GM12801 (cell line): ENCODE data around the gene IL10RB.

Experiments used
- CTCF ChIP-seq: IDR thresholded peaks from one replicate; pipeline ENCODE4 v1.5.1; 2011; ENCODE audit warnings: control low read depth; ENCODE audit not compliant: insufficient read length; ENCODE audit errors: extremely low read depth

IL10RB gene

GRCh38 chr21:33317145-33317544 is 51.0 kb downstream of the IL10RB start:
- no peak for TF ChIP-seq CTCF

- TF ChIP-seq CTCF: no peak
Measured at GRCh38 chr21:33317786-33318486, 51.8 kb downstream of the IL10RB start.

DNA sequence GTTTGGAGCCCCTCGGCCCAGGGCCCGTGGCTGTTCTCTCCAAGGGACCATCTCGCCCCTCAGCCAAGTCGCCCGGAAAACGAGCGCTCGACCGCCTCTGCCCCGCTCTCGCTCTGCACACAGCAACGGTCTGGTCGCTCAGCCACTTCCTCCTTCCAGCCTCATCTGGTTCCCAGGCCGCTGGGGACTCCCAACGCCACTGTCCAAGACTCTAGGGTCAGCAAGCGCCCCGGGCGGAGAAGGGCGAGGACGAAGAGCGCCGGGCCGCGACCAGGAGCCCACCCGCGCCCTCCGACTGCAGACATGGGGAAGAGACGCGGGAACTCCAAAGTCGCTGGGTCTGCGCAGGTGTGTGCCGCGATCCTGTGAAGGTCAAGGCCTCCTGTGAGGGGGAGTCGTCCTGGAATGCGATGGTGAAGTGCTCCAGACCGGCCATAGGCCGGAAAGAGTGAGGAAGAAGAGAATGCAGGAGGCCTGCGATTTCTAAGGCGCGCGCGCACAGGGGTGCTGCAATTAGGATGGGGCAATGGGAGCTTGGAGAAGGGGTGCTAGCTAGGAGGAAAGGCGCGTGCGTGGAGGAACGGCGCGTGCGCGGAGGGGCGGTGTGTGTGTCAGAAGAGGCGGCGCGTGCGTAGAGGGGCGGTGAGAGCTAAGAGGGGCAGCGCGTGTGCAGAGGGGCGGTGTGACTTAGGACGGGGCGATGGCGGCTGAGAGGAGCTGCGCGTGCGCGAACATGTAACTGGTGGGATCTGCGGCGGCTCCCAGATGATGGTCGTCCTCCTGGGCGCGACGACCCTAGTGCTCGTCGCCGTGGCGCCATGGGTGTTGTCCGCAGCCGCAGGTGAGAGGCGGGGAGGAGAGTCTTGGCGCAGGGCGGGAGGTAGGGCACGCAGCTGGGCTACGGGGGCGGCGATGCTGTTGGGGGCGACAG is 58.4 kb downstream of the IL10RB start, which contains the start of gene IFNAR1:
Gene IFNAR1 (plus strand): TSS at position 680 of the 931 bp plus-strand sequence. CDS start 86 bp downstream, at position 766.
- no peak for TF ChIP-seq CTCF

DNA sequence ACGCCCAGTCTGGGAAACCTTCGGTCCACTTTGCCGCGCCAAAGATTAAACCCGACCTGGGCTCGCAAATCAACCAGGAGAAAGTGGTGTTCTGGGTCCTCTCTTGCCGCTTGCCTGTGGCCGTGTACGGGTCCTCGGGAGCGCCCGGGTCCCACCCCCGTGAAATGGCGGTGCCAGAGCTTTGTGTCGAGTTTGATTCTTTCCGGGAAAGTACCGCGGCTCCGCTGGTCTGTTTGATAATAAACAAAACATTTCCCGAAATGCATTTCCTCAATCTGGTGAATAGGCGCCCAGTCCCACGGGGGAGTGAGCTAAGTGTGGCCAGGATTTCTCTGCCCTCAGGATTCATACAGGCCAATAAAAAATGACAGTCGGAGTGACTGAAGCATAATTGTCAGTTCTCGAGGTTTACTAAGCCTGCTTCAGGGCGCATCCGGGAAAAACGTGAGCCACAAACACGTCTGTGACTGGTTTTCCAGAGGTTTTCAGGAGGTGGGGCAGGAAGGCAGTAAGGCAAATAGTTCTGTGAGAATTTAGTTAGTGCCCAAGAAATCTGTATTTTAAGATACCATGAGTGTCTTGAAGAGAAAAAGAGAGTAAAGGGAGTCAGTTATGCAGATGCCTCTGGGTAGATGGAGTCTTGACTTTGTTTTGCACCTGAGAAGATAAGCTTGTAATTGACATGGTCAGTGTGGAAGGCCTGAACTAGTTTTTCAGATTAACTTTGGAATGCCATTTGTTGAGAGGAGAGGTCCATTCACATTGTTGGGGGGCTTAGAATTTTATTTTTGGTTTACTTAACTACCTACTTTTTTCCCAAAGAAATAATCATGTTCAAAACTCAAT is 59.3 kb downstream of the IL10RB start:
- no peak for TF ChIP-seq CTCF

- TF ChIP-seq CTCF: no peak
Measured at GRCh38 chr21:33327326-33327725, 61.2 kb downstream of the IL10RB start.

DNA sequence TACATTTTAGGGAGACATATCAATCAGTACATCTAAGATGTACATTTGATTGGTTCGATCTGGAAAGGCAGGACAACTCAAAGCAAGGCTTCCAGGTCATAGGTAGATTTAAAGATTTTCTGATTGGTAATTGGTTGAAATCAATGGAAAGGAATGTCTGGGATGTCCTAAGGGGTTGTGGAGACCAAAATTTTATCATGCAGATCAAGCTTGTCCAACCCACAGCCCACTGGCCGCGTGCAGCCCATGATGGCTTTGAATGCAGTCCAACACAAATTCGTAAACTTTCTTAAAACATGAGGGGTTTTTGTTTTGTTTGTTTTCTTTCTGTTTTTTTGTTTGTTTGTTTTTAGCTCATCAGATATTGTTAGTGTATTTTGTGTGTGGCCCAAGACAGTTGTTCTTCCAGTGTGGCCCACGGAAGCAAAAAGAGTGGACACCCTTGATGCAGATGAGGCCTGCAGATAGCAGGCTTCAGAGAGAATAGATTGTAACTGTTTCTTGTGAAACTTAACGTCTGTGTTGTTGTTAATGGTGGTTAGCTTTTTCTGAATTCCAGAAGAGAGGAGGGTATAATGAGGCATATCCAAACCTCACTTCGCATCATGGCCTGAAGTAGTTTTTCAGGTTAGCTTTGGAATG is 61.7 kb downstream of the IL10RB start:
- TF ChIP-seq CTCF: no peak

GRCh38 chr21:33330726-33331125 is 64.6 kb downstream of the IL10RB start:
- TF ChIP-seq CTCF: no peak
